ENCODE data around the gene PI16.

The PI16 gene

GRCh38 chr6:37005061-37005810 is 50.7 kb downstream of the PI16 start, which contains the start of gene FGD2:
Gene FGD2, plus strand, starts transcription at chr6:37005655. Its CDS starts 163 bp downstream, at chr6:37005818.
- no peak within 1 kb of the TSS for H3K27ac ChIP-seq (ENCODE audit: low read depth, low read length)
- no peaks in the 10 kb centered on the region for H3K4me1 ChIP-seq (ENCODE audit: control insufficient read depth, insufficient read depth, low read length)
- H3K36me3 ChIP-seq (ENCODE audit: control insufficient read depth, insufficient read depth, low read length) = no peaks in the 10 kb centered on the region
- H3K9ac ChIP-seq (ENCODE audit: low read length) = no peak within 1 kb of the TSS
- no peak within 1 kb of the TSS for H3K4me3 ChIP-seq (ENCODE audit: low read depth, low read length)
- no peaks in the 10 kb centered on the region for H3K27me3 ChIP-seq (ENCODE audit: control insufficient read depth, insufficient read depth, low read length)
- H3K9me3 ChIP-seq (ENCODE audit: control insufficient read depth, insufficient read depth, low read depth, low read length) = no peaks in the 10 kb centered on the region; the same call in 1 of the 2 replicates

GRCh38 chr6:37005827-37006567 is 51.5 kb downstream of the PI16 start:
- no peaks in the 10 kb centered on the region for H3K27me3 ChIP-seq (ENCODE audit: control insufficient read depth, insufficient read depth, low read length)
- H3K36me3 ChIP-seq (ENCODE audit: control insufficient read depth, insufficient read depth, low read length) = no peaks in the 10 kb centered on the region
- no peak overlapping the region for H3K4me3 ChIP-seq (ENCODE audit: low read depth, low read length)
- H3K9me3 ChIP-seq (ENCODE audit: control insufficient read depth, insufficient read depth, low read depth, low read length) = no peaks in the 10 kb centered on the region; the same call in 1 of the 2 replicates
- H3K27ac ChIP-seq (ENCODE audit: low read depth, low read length) = no peak overlapping the region
- H3K4me1 ChIP-seq (ENCODE audit: control insufficient read depth, insufficient read depth, low read length) = no peaks in the 10 kb centered on the region
- H3K9ac ChIP-seq (ENCODE audit: low read length) = no peak overlapping the region

GRCh38 chr6:37006793-37007339 is 52.3 kb downstream of the PI16 start:
- H3K36me3 ChIP-seq (ENCODE audit: control insufficient read depth, insufficient read depth, low read length) = no peaks in the 10 kb centered on the region
- H3K27me3 ChIP-seq (ENCODE audit: control insufficient read depth, insufficient read depth, low read length) = no peaks in the 10 kb centered on the region
- H3K9me3 ChIP-seq (ENCODE audit: control insufficient read depth, insufficient read depth, low read depth, low read length) = no peaks in the 10 kb centered on the region; the same call in 1 of the 2 replicates
- no peak overlapping the region for H3K4me3 ChIP-seq (ENCODE audit: low read depth, low read length)
- no peak overlapping the region for H3K9ac ChIP-seq (ENCODE audit: low read length)
- H3K4me1 ChIP-seq (ENCODE audit: control insufficient read depth, insufficient read depth, low read length) = no peaks in the 10 kb centered on the region
- H3K27ac ChIP-seq (ENCODE audit: low read depth, low read length) = no peak overlapping the region

- no peak overlapping the region for H3K9ac ChIP-seq (ENCODE audit: low read length)
- no peaks in the 10 kb centered on the region for H3K27me3 ChIP-seq (ENCODE audit: control insufficient read depth, insufficient read depth, low read length)
- H3K4me1 ChIP-seq (ENCODE audit: control insufficient read depth, insufficient read depth, low read length) = no peaks in the 10 kb centered on the region
- H3K4me3 ChIP-seq (ENCODE audit: low read depth, low read length) = no peak overlapping the region
- H3K9me3 ChIP-seq (ENCODE audit: control insufficient read depth, insufficient read depth, low read depth, low read length) = no peaks in the 10 kb centered on the region; the same call in 1 of the 2 replicates
- no peak overlapping the region for H3K27ac ChIP-seq (ENCODE audit: low read depth, low read length)
- no peaks in the 10 kb centered on the region for H3K36me3 ChIP-seq (ENCODE audit: control insufficient read depth, insufficient read depth, low read length)
Measured at GRCh38 chr6:37007340-37008043, 53.0 kb downstream of the PI16 start.

- Histone ChIP-seq H3K4me1 (ENCODE audit: control insufficient read depth, insufficient read depth, low read length) (no peaks in the 10 kb centered on the region), H3K27me3 (ENCODE audit: control insufficient read depth, insufficient read depth, low read length) (no peaks in the 10 kb centered on the region), H3K9ac (ENCODE audit: low read length) (no peak overlapping the region), H3K9me3 (ENCODE audit: control insufficient read depth, insufficient read depth, low read depth, low read length) (no peaks in the 10 kb centered on the region; the same call in 1 of the 2 replicates), H3K27ac (ENCODE audit: low read depth, low read length) (no peak overlapping the region), H3K4me3 (ENCODE audit: low read depth, low read length) (no peak overlapping the region), H3K36me3 (ENCODE audit: control insufficient read depth, insufficient read depth, low read length) (no peaks in the 10 kb centered on the region)
Measured at GRCh38 chr6:37008484-37009465, 54.2 kb downstream of the PI16 start.

- Histone ChIP-seq H3K36me3 (ENCODE audit: control insufficient read depth, insufficient read depth, low read length) (no peaks in the 10 kb centered on the region), H3K9me3 (ENCODE audit: control insufficient read depth, insufficient read depth, low read depth, low read length) (no peaks in the 10 kb centered on the region; the same call in 1 of the 2 replicates), H3K27me3 (ENCODE audit: control insufficient read depth, insufficient read depth, low read length) (no peaks in the 10 kb centered on the region), H3K4me1 (ENCODE audit: control insufficient read depth, insufficient read depth, low read length) (no peaks in the 10 kb centered on the region), H3K4me3 (ENCODE audit: low read depth, low read length) (no peak overlapping the region), H3K9ac (ENCODE audit: low read length) (no peak overlapping the region), H3K27ac (ENCODE audit: low read depth, low read length) (no peak overlapping the region)
Measured at GRCh38 chr6:37010402-37010892, 55.9 kb downstream of the PI16 start.

GRCh38 chr6:37011656-37012378 is 57.3 kb downstream of the PI16 start:
- Histone ChIP-seq H3K4me1 (ENCODE audit: control insufficient read depth, insufficient read depth, low read length) (no peaks in the 10 kb centered on the region), H3K36me3 (ENCODE audit: control insufficient read depth, insufficient read depth, low read length) (no peaks in the 10 kb centered on the region), H3K27me3 (ENCODE audit: control insufficient read depth, insufficient read depth, low read length) (no peaks in the 10 kb centered on the region), H3K9ac (ENCODE audit: low read length) (no peak overlapping the region), H3K4me3 (ENCODE audit: low read depth, low read length) (no peak overlapping the region), H3K9me3 (ENCODE audit: control insufficient read depth, insufficient read depth, low read depth, low read length) (no peaks in the 10 kb centered on the region; the same call in 1 of the 2 replicates), H3K27ac (ENCODE audit: low read depth, low read length) (no peak overlapping the region)

- H3K4me3 ChIP-seq (ENCODE audit: low read depth, low read length) = no peak overlapping the region
- no peak overlapping the region for H3K27ac ChIP-seq (ENCODE audit: low read depth, low read length)
- H3K36me3 ChIP-seq (ENCODE audit: control insufficient read depth, insufficient read depth, low read length) = no peaks in the 10 kb centered on the region
- no peaks in the 10 kb centered on the region for H3K27me3 ChIP-seq (ENCODE audit: control insufficient read depth, insufficient read depth, low read length)
- H3K4me1 ChIP-seq (ENCODE audit: control insufficient read depth, insufficient read depth, low read length) = no peaks in the 10 kb centered on the region
- H3K9ac ChIP-seq (ENCODE audit: low read length) = no peak overlapping the region
- no peaks in the 10 kb centered on the region; the same call in 1 of the 2 replicates for H3K9me3 ChIP-seq (ENCODE audit: control insufficient read depth, insufficient read depth, low read depth, low read length)
Measured at GRCh38 chr6:37013516-37014491, 59.3 kb downstream of the PI16 start.
